ENCODE data around the gene SKAP2. TPM values are rescaled to one million over a fixed set of nuclear protein-coding genes. Genes with fewer than 3 reads are reported as not detected.
A peak's percentile ranks its signal among the peaks of the same experiment; 100 is the strongest.

The SKAP2 gene
- total RNA-seq, 1 donor from 2014 or later: 4.8 TPM

GRCh38 chr7:26857506-26858240, 6.7 kb downstream of the SKAP2 start:
- peak; percentile 66 for DNase-seq (ENCODE audit: low spot score)
- Mint-ChIP-seq H3K4me3 (ENCODE audit: unreplicated experiment) (no peak overlapping the region), H3K4me1 (ENCODE audit: low read depth) (peaks cover 6% of the 10 kb centered on the region), H3K27me3 (ENCODE audit: low read depth) (peaks cover 64% of the 10 kb centered on the region), H3K36me3 (ENCODE audit: low read depth) (peaks cover 2% of the 10 kb centered on the region), H3K27ac (ENCODE audit: unreplicated experiment) (no peak overlapping the region), H3K9me3 (ENCODE audit: low read depth) (peaks cover 3% of the 10 kb centered on the region)
- no peak for TF ChIP-seq CTCF (IDR thresholded peaks at IDR 0.05)

DNA sequence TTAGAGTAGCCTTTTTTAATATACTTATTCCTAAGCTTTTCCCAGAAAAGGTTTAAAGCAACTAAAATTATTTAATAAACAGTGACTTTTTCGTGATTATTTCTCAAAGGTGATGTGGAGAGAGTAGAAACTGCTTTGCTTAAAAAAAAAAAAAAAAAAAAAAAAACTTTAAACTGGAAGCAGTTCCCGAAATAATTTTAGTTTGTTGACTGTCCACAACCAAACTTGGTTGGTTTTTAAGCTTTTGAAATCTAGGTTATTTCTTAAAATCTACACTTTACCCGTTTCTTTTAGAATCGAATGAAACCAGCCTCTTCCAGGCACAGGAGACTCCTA, 7.3 kb downstream of the SKAP2 start:
- TF ChIP-seq CTCF (IDR thresholded peaks at IDR 0.05): no peak
- Mint-ChIP-seq H3K27ac (ENCODE audit: unreplicated experiment) (no peak overlapping the region), H3K36me3 (ENCODE audit: low read depth) (peaks cover 2% of the 10 kb centered on the region), H3K27me3 (ENCODE audit: low read depth) (peaks cover 65% of the 10 kb centered on the region), H3K4me3 (ENCODE audit: unreplicated experiment) (no peak overlapping the region), H3K9me3 (ENCODE audit: low read depth) (peaks cover 3% of the 10 kb centered on the region), H3K4me1 (ENCODE audit: low read depth) (peaks cover 6% of the 10 kb centered on the region)
- DNase-seq (ENCODE audit: low spot score): no peak

DNA sequence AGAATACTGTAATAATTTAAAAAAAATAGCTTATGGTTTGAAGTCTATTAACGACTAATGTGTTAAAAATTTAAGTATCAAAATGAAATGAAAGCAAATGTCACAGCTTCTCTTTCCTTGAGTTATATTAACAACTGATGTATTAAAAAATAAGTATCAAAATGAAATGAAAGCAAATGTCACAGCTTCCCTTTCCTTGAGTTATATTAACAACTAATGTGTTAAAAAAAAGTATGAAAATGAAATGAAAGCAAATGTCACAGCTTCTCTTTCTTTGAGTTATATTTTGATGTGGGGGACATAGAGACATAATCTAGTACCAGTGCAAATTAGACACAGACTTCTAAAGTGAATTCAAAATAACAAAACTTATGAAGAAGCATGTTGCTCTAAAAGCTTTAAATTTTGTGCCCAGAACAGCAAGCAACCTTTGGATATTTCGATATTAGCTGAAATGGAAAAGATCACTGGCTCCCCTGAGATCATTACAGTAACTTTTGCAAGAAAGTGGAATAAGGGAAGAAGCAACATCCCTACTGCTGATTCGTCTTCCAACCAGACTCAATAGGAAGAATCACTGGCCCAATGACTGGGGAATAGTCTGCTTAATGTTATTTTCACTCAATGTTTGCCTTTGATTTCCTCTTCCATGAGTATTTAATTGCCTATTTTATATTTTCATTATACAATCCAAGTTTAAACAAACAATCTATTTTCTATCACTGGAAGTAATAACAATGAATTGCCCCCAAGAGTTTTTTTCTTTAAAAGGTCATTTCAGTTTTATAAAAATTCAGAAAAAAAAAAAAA, 8.0 kb downstream of the SKAP2 start:
- peaks cover 3% of the 10 kb centered on the region for H3K9me3 Mint-ChIP-seq (ENCODE audit: low read depth)
- no peak for TF ChIP-seq CTCF (IDR thresholded peaks at IDR 0.05)
- peaks cover 6% of the 10 kb centered on the region for H3K4me1 Mint-ChIP-seq (ENCODE audit: low read depth)
- no peak overlapping the region for H3K27ac Mint-ChIP-seq (ENCODE audit: unreplicated experiment)
- no peaks in the 10 kb centered on the region for H3K36me3 Mint-ChIP-seq (ENCODE audit: low read depth)
- no peak overlapping the region for H3K4me3 Mint-ChIP-seq (ENCODE audit: unreplicated experiment)
- H3K27me3 Mint-ChIP-seq (ENCODE audit: low read depth): peaks cover 60% of the 10 kb centered on the region
- DNase-seq (ENCODE audit: low spot score): no peak

- H3K36me3 Mint-ChIP-seq (ENCODE audit: low read depth): peaks cover 1% of the 10 kb centered on the region
- no peak overlapping the region for H3K4me3 Mint-ChIP-seq (ENCODE audit: unreplicated experiment)
- DNase-seq (ENCODE audit: low spot score): no peak
- H3K9me3 Mint-ChIP-seq (ENCODE audit: low read depth): no peaks in the 10 kb centered on the region
- H3K4me1 Mint-ChIP-seq (ENCODE audit: low read depth): peaks cover 6% of the 10 kb centered on the region
- H3K27ac Mint-ChIP-seq (ENCODE audit: unreplicated experiment): no peak overlapping the region
- no peak for TF ChIP-seq CTCF (IDR thresholded peaks at IDR 0.05)
- H3K27me3 Mint-ChIP-seq (ENCODE audit: low read depth): peaks cover 54% of the 10 kb centered on the region
Observed at GRCh38 chr7:26854876-26855855, 9.2 kb downstream of the SKAP2 start.

Data from chondrocyte (in vitro differentiated cells).